ACHN (cell line): ENCODE results near the gene HDAC9.
"Not testable (repeated sequence)": the region's sequence is repeated elsewhere in the genome, so short reads cannot be mapped to it uniquely, and the experiment has no call there.

Experiments used
- DNase-seq: peaks from one replicate; pipeline ENCODE4 v3.0.0-alpha.2; 2015
- in situ Hi-C: cut with HindIII; loops from 2 replicates; pipeline ENCODE4 v1.10.0; 2017; ENCODE audit warnings: low sequenced_read_pairs, low pct_ligation_motif_present, low pct_unique_long_range_greater_than_20kb

The HDAC9 gene

DNA sequence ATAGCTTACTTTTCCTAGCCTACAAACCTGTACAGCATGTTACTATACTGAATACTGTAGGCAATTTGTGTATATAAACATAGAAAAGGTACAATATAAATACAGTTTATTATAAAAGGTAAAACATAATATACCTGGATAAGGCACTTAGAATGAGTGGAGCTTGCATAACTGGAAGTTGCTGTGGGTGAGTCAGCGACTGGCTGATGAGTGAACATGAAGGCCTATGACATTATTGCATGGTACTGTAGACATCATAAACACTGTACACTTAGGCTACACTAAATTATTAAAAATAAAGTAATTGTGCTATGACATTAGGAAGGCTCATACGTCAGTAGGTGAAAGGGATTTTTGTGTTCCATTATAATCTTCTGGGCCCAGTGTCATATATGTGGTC lies 228.8 kb downstream of the HDAC9 start:
- in situ Hi-C loops: no loop called here
- no peak for DNase-seq

DNA sequence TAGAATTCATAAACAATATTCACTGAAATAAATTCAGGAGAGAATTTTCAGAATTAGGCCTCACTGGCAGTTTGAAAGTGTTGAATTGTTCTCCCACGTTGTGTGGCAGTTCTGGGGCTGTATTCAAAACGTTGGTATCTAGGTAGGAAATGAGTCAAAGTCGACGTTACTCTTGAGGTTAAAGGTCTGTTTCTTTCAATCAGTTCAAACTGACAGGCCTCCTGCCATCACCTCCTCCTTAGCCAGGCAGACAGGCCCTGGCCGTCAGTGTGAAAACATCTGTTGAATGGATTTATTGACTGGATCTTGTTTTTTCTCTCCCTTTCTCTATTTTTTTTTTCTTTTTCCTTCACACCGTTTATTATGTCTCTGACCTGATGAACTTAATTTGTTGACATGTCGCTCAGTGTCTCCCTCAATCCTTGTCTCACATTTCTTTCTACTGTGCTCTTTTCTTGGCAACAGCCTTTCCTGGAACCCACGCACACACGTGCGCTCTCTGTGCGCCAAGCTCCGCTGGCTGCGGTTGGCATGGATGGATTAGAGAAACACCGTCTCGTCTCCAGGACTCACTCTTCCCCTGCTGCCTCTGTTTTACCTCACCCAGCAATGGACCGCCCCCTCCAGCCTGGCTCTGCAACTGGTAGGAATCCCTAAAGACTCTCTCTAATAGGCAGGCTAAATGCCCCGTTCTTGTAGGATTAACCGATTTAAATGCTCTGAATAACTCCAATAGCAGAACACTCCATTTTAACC lies 231.7 kb downstream of the HDAC9 start:
- in situ Hi-C loops: no loop called here
- DNase-seq: no peak

DNA sequence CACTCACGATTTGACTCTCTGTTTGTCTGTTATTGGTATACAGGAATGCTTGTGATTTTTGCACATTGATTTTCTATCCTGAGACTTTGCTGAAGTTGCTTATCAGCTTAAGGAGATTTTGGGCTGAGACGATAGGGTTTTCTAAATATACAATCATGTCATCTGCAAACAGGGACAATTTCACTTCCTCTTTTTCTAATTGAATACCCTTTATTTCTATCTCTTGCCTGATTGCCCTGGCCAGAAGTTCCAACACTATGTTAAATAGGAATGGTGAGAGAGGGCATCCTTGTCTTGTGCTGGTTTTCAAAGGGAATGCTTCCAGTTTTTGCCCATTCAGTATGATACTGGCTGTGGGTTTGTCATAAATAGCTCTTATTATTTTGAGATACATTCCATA lies 240.5 kb downstream of the HDAC9 start:
- DNase-seq: not testable (repeated sequence)

DNA sequence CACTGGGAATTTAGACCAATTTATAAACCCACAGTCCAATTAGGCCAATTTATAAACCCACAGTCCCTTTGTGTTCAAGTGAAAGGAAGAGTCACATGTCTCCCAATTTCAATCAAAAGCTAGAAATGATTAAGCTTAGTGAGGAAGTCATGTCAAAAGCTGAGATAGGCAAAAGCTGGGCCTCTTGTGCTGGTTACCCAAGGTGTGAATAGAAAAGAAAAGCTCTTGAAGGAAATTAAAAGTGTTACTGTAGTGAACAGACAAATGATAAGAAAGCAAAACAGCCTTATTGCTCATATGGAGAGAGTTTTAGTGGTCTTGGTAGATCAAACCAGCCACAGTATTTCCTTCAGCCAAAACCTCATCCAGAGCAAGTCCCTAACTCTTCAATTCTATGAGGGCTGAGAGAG lies 245.0 kb downstream of the HDAC9 start:
- no peak for DNase-seq
- in situ Hi-C loops: no loop called here

More for the DNA sequence above, 240.5 kb downstream of the HDAC9 start:
- in situ Hi-C loops: not testable (repeated sequence)

DNA sequence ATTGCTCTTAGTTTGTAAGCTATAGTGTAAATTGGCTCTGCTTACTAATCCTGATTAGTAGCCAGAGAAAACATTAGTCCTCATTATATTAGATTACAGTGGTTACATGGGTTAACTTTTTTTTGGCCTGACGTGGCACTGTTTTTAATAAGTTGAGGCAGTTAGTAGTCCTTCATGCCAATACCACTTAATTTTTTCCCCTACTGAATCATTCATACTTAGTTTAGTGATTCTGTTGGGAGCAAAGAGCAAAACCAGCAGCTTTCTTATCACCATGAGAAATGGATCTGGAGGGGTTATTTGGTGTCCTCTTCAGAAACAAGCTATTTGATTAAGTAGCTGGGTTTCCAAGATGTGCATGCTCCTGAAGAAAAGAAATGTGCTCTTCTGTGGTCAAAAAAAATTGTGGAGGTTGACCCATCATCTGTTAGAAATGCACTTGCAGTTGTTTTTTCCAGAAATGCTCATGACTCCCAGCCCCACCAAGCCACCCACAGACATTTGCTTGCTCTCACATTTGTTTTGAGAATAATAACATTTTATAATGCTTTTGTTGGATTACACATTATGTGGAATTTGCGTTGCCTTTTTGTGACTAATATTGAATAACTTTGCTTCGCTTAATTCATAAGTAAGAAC lies 258.5 kb downstream of the HDAC9 start:
- no peak for DNase-seq
- in situ Hi-C loops: no loop called here

DNA sequence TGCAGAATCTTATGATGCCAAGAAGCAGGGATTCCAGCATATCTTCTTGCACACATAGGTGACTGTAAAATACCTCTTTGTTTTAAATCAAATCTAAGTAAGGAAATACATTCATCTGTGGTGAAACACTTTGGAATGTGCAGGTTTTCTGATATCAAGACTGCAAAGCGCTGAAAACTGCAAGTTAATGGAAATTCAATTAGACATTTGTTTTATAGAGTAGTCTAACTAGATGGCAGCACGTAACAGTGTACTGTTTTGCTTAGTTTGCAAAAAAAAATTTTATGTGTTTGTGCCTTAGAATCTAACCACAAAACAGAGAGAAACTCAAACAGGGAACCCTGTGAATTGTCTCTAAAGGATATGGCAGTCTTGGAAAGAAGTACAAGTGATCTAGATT lies 259.2 kb downstream of the HDAC9 start:
- no peak for DNase-seq
- in situ Hi-C loops: no loop called here

DNA sequence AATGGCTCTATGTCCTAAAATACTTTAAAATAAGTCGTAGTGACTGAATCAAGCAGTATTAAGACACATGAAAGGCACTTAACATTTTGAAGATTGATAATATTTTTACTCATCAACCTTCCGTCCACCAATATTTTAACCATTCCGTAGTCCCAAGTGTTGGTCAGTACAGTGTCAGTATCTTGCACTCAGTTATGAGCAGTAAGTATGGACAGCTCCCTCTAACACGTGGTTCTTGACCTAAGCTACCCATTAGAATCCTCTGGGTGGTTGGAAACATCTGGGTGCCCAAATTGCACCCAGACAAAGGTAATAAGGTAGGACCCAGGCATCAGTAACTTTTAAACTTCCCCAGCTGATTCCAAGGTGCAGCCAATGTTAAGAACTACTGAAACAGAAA lies 260.2 kb downstream of the HDAC9 start:
- in situ Hi-C loops: no loop called here

DNA sequence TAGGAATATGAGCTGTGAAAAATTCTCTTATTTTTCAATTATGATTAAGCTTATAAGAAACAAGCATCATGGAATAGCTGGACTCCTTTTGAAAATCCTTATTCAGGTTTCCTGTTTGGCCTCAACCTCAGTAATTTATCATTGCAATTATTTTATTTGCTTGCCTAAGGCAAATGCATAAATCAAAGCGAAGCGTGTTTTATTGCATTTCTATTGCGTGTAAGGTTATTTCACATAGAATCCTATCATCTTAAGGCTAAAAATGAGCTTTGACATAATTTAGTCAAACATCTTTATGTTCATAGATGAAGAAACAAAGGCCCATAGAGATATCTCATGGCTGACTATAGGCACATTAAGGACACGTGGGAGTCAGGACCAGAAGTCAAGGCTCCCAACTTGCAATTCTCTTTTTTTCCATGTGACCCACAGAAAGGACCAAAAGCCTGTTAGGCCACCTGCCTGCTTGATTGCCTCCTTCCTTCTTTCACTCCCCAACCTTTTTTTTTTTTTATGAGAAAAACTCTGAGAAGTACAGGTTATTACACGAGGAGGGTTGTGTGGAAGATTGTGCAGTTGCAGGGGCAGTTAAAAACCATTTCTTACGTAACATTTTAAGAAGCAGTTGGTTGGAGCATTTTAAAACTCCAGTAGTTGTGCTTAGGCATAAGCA lies 261.0 kb downstream of the HDAC9 start:
- in situ Hi-C loops: no loop called here
- no peak for DNase-seq

More for the DNA sequence above, 260.2 kb downstream of the HDAC9 start:
- DNase-seq: no peak

DNA sequence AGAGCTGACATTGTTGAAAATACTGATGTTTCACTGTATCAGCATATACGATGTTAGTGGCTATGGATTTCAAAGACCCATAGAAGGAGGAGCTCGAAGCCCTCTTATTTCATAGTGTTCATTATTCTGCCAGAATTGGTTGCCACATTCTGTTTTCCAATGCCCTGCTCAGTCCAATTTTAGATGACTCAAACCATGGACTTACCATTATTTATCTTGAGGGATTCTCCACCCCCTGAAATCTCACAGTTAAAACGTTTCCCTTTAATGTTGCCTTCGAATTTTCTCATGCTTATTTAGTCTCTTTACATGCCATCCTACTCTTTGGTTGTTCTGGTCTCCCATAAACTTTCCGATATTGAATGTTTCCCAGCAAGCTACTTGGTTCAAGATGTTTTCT lies 264.5 kb downstream of the HDAC9 start:
- in situ Hi-C loops: no loop called here
- no peak for DNase-seq

DNA sequence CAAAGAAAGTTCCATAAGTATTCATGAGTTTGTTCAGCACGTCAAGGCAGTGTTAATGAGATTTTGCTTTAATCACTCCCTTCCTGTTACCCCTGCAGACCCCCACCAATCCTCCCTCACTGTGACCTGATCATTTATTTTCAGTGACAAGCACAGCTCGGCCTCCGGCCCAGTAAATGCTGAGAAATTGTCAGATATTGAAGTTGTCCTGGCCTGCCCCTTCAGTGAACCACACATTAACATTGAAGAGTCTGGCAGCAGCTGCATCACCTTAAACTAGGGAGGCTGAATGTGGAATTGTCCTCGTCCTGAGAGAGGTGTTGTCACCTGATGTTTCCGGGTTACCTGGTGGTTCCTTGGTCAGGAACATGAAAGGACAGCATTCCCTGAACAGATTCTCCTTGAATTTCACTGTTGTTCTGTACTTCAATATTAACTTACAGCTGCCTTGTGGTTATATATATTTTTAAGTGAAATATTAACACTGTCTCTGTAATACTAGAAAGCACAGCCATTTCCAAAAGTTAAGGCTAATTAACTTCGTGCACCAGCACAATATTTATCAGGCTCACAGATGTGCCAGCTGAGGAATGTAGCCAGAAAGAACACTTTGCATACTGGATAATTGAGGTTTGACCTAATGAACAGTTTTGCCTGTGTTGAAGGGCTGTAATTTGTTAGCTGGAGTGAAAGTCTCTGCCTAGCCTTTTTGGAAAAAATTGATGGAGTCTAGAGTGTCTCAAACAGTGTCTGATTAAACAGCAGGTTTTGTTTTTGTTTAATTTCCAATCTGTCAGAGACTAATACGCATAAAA lies 265.3 kb downstream of the HDAC9 start:
- in situ Hi-C loops: no loop called here

DNA sequence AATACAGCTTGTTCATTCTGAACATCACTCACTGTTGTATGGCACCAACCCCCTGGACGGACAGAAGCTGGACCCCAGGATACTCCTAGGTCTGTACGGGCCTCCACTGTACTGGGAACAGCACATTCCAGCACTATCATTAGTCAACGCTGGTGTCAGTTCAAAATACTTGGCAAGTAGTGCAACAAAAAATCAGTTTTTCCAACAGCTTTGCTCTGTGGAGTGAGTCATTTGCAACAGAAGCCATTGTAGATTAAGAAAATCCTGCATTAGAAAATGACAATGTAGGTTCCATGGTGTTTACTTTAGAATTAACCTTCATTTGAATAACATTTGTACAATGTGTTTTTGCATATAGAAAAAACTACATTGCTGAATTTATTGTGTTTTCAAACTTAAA lies 266.6 kb downstream of the HDAC9 start:
- DNase-seq: no peak
- in situ Hi-C loops: no loop called here

More for the DNA sequence above, 265.3 kb downstream of the HDAC9 start:
- no peak for DNase-seq

DNA sequence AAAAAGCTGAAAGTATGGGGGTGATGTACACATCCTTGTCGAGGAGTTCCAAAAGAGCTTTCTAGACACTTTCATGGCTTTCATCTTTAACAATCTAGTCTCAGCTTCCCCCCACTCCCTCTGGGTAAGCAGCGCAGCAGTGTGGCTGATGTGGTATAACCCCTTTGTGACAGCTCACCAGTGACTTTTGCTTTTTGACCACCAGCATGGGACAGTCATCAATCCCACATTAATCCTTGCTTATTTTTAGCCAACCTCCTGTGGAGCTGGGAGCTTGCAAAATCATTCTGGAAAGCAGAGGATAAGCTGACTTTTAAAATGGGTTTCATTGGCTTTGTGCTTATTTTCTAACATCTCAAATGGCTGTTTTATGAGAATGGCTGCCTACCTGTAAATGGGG lies 272.7 kb downstream of the HDAC9 start:
- in situ Hi-C loops: no loop called here
- DNase-seq: no peak

DNA sequence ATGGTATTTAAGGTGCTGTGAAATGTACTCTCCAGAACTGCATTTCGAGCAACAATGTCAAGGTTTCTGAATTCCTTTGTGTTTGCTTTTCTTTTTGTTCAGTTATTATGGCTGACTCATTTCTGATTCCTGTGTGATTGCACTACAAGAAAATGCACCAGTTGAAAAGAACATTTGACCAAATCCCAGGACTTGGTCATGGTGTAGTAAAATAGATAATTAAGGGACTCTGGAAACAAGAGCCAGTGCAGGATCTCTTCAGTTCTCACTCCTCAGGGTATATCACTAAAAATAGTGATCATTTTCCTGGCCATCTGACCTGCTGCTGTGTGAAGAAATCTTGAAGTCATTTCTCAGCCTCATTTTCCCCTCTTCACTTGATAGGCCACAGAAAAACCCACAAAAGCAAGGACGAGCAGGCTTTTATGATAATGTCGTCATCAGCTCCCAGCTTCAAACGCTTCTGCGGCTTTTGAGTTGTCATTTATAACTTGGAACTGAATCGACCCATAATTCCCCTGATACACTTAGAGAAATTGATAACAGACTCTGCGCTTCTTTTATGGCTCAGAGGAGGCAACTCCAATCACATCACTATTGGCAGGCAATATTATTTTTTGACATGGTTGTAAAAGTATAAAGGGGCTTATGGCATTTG lies 274.7 kb downstream of the HDAC9 start:
- in situ Hi-C loops: no loop called here
- no peak for DNase-seq

DNA sequence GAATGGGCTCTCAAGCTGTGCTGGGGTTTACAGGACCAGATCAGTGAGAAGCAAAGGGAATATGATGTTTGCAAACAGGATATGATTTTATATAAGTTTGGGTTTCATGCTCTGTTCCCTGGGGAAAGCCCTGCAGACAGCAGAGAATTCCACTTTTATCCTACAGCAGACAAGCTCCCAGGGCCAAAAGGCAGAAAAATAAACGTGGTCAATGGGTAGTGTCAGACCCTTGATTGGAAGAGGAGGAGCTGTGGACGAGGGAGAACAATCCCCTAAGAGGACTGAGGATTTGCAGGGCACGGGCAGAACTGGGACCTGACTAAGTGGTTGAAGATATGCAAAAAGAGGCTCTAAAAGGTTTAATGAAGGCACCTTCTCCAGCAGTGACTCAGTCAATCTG lies 275.3 kb downstream of the HDAC9 start:
- in situ Hi-C loops: no loop called here
- DNase-seq: no peak

DNA sequence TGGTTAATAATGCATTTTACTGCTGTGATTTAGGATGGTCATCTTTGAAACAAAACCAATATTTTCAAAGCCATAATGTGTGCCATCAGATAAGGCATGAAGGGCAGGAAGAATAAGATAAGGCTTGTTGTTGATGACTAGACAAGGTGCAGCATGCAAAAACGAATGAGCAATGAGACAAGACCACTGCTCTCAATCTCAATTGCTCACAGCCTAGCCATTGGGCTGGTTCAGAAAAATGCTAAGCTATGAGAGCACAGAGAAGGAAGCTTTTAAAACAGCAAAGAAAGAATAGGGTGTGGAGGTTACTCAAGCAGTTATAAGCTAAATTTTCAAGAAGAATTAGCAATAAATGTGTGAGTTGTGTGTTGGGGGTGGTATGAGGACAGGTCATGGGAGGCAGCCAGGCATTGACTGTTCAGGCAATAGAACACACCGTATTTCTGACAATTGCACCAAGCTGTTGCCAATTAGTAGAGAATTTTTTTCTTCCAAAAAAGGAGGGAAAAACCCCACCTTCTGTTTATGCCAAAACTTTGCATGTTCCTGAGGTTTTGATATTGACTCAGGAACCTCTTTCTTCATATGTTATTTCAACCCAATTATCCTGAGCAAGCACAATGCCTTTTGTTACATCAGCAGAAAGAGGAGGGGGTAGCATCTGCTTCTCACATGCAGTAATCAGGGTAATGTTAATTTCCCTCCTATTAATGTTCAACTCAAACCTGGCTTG lies 276.5 kb downstream of the HDAC9 start:
- no peak for DNase-seq
- in situ Hi-C loops: no loop called here

DNA sequence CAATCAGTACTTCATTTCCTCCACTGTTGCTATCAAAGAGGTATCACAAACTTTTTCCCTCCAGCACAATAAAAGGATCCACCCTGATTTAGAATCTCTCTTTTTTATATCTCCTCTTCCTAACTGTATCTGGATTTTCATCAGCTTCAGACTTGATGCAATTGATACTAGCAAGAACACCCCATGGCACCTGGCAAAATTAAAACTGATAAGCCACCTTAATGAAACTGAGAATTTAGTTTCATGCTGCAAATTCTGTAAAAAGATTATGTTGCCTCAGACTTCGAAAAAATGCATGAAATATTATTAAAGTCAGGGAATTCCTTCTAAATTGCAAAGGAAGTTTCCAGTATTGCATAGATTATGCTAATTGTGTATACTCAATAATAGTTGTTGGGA lies 277.0 kb downstream of the HDAC9 start:
- DNase-seq: no peak
- in situ Hi-C loops: no loop called here

DNA sequence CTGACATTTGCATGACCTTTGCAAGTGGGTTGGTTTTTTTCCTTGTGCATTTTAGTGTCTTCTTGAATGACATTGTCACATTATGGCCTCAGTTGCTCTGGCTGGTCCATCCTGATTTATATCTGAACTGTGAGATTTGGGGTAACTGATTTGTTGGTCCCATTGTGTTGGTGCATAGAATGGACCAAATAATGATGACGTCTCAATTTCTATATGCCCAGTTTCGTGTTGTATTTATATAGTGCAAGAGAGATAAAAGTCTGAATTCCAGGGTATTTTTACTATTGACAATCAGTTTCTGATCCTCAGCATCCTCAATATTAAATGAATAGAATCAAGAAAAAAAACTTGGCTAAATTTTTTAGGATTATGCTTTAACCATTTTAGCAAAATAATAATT lies 281.8 kb downstream of the HDAC9 start:
- in situ Hi-C loops: loop anchor here (25.0 kb wide), 1 partner anchor 90 kb away; no protein-coding TSS in a partner anchor
- DNase-seq: no peak

DNA sequence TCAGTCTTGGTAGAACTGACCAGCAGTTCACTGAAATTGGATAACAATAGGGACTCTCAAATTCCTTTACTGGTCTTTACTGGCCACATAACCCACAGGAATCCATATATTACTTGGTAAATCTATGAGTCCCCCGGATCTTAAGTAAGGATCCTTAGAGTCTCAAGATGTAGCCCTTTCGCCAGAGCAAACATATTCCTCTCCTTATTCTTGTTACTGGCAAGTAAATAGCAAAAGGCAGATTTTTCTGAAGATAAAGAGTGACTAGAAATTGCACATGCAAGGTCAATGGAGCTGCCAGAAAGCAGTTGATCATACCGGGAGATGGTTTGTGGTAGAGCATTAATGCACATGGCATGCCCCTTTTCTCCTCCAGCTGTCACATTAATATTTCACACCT lies 283.0 kb downstream of the HDAC9 start:
- in situ Hi-C loops: loop anchor here (25.0 kb wide), 1 partner anchor 91 kb away; no protein-coding TSS in a partner anchor

More for the DNA sequence above, 283.0 kb downstream of the HDAC9 start:
- no peak for DNase-seq
